A549 (cell line): ENCODE measurements around the gene CASP10. TPM values are rescaled to one million over a fixed set of nuclear protein-coding genes. Genes with fewer than 3 reads are reported as not detected.

Source experiments
- ATAC-seq, 2 experiments: fragments of 200-7000 bp in 1 of 2; fragments of >200 bp in 1 of 2; cut with Nextera tagmentation in 1 of 2; cut with Tn5 transposase in 1 of 2; 3 replicates each; pipeline versions ENCODE4 v1.8.0 to v1.9.1; 2018 to 2020; ENCODE audit warnings: mild to moderate bottlenecking in 1 of 2, moderate library complexity in 1 of 2
- CTCF ChIA-PET: fragments of 300-600 bp; sonication (Branson Sonifier 250); formaldehyde crosslinking; extraction: SDS; loops from one replicate; lab custom pipeline; 2021; ENCODE audit warnings: antibody characterized with exemption, inconsistent platforms; lab: Yijun Ruan, JAX
- POLR2A ChIA-PET: fragments of 350-600 bp; formaldehyde crosslinking; extraction: SDS; loops from one replicate; lab custom pipeline; 2021; ENCODE audit warnings: antibody characterized with exemption, inconsistent platforms; lab: Yijun Ruan, JAX
- DNase-seq, 2 experiments: peaks; one replicate each; pipeline versions ENCODE4 v3.0.0 to v3.0.0-alpha.2; 2011 to 2016; ENCODE audit warnings: low read depth in 1 of 2, low spot score in 1 of 2
- FAIRE-seq: peaks from 2 replicates; lab custom pipeline; 2011; peaks lifted over from hg19 to GRCh38; lab: Jason Lieb, UNC
- H3K27ac ChIP-seq, 2 experiments: fragments of >200 bp; sonication (Bioruptor Twin); formaldehyde crosslinking; 3 replicates each; pipeline ENCODE4 v1.5.1; 2016 to 2017
- H3K4me1 ChIP-seq: fragments of >200 bp; sonication (Bioruptor Twin); formaldehyde crosslinking; 3 replicates; pipeline ENCODE4 v1.6.1; 2016
- H3K4me2 ChIP-seq: fragments of >200 bp; sonication (Bioruptor Twin); formaldehyde crosslinking; 3 replicates; pipeline ENCODE4 v1.6.1; 2016
- H3K4me3 ChIP-seq: fragments of >200 bp; sonication (Bioruptor Twin); formaldehyde crosslinking; 3 replicates; pipeline ENCODE4 v1.5.1; 2016
- H3K9me3 ChIP-seq: fragments of >200 bp; sonication (Bioruptor Twin); formaldehyde crosslinking; 3 replicates; pipeline ENCODE4 v1.6.1; 2016
- ATOH8 ChIP-seq: fragments of 250-450 bp; sonication (Bioruptor Pico); IDR thresholded peaks from 2 replicates; pipeline ENCODE4 v1.5.0; 2020; ENCODE audit warnings: low read depth, mild to moderate bottlenecking, moderate library complexity
- CBX2 ChIP-seq: fragments of 200-600 bp; sonication (generic); IDR thresholded peaks from 2 replicates; pipeline ENCODE4 v1.6.1; 2016; ENCODE audit warnings: low read depth, mild to moderate bottlenecking, borderline replicate concordance
- CHD2 ChIP-seq: fragments of 150-350 bp; IDR thresholded peaks from 2 replicates; pipeline ENCODE4 v1.6.1; 2014; ENCODE audit warnings: low read length; ENCODE audit not compliant: partially characterized antibody
- EHMT2 ChIP-seq: fragments of 200-600 bp; sonication (generic); IDR thresholded peaks from 2 replicates; pipeline ENCODE4 v1.6.1; 2016; ENCODE audit warnings: antibody characterized with exemption, low read depth, mild to moderate bottlenecking, moderate library complexity
- FOSB ChIP-seq: fragments of 250-450 bp; sonication (Bioruptor Pico); IDR thresholded peaks from 2 replicates; pipeline ENCODE4 v1.5.0; 2020; ENCODE audit warnings: mild to moderate bottlenecking, moderate library complexity
- FOXS1 ChIP-seq: fragments of 250-450 bp; sonication (Bioruptor Pico); IDR thresholded peaks from 2 replicates; pipeline ENCODE4 v1.5.0; 2020; ENCODE audit warnings: mild to moderate bottlenecking, moderate library complexity
- GATA3 ChIP-seq: IDR thresholded peaks from 2 replicates; pipeline ENCODE4 v1.6.1; 2012; ENCODE audit warnings: borderline replicate concordance
- HOXB5 ChIP-seq: fragments of 250-450 bp; sonication (Bioruptor Pico); IDR thresholded peaks from 2 replicates; pipeline ENCODE4 v1.5.0; 2020; ENCODE audit warnings: mild to moderate bottlenecking, moderate library complexity
- JUNB ChIP-seq: fragments of >200 bp; sonication (Bioruptor Twin); formaldehyde crosslinking; IDR thresholded peaks from 2 replicates; pipeline ENCODE4 v1.6.1; 2016
- KDM1A ChIP-seq: fragments of 200-600 bp; sonication (generic); IDR thresholded peaks from 2 replicates; pipeline ENCODE4 v1.6.1; 2016; ENCODE audit warnings: low read depth, mild to moderate bottlenecking
- MAX ChIP-seq: IDR thresholded peaks from 2 replicates; pipeline ENCODE4 v1.6.1; 2012
- MAZ ChIP-seq: fragments of 150-350 bp; IDR thresholded peaks from 2 replicates; pipeline ENCODE4 v1.6.1; 2014; ENCODE audit warnings: antibody characterized with exemption, low read depth, low read length, borderline replicate concordance
- NFE2L2 ChIP-seq: fragments of 150-350 bp; conservative IDR thresholded peaks from 2 replicates; pipeline ENCODE4 v1.6.1; 2014; ENCODE audit warnings: low read length
- NR3C1 ChIP-seq: fragments of >200 bp; sonication (Bioruptor Twin); formaldehyde crosslinking; IDR thresholded peaks from 3 replicates; pipeline ENCODE4 v1.6.1; 2017
- RARB ChIP-seq: fragments of 250-450 bp; sonication (Bioruptor Pico); IDR thresholded peaks from 2 replicates; pipeline ENCODE4 v1.8.0; 2021; ENCODE audit warnings: mild to moderate bottlenecking, moderate library complexity
- RCOR1 ChIP-seq: fragments of 150-350 bp; IDR thresholded peaks from 2 replicates; pipeline ENCODE4 v1.6.1; 2014; ENCODE audit warnings: antibody characterized with exemption, low read length, low read depth
- RFX5 ChIP-seq: fragments of 450-650 bp; IDR thresholded peaks from 2 replicates; pipeline ENCODE4 v1.7.1; 2014; ENCODE audit warnings: antibody characterized with exemption, mild to moderate bottlenecking, moderate library complexity
- SREBF2 ChIP-seq: fragments of 450-650 bp; IDR thresholded peaks from 2 replicates; pipeline ENCODE4 v1.6.1; 2014; ENCODE audit warnings: mild to moderate bottlenecking, moderate library complexity
- WGBS: methylation state at CpG from one replicate; pipeline ENCODE4 v1.1.6; 2017; ENCODE audit errors: missing lambda C conversion rate; 5-methylcytosine and 5-hydroxymethylcytosine counted together
- polyA plus RNA-seq, 4 experiments: library from polyadenylated mRNA; depleted of rRNA in 3 of 4; stranded (reverse); fragments of >200 nt; fragmentation: RNase III in 1 of 4; extraction: RNeasy Plus Mini Kit Qiagen cat#74134 plus additional on column Dnase treatment in 1 of 4; gene quantifications; 2 replicates in 3 of 4; 3 replicates in 1 of 4; pipeline ENCODE4 v1.2.3, GENCODE V29; 2011 to 2017
- TF ChIP-seq, protein P1 (sequence below): fragments of >200 bp; sonication (Bioruptor Twin); formaldehyde crosslinking; IDR thresholded peaks from 3 replicates; pipeline ENCODE4 v1.6.1; 2016
- TF ChIP-seq, protein P2 (sequence below): IDR thresholded peaks from 2 replicates; pipeline ENCODE4 v1.6.1; 2012; ENCODE audit warnings: low read depth, borderline replicate concordance
- TF ChIP-seq, protein P3 (sequence below): fragments of 450-650 bp; IDR thresholded peaks from 2 replicates; pipeline ENCODE4 v1.6.1; 2014; ENCODE audit warnings: antibody characterized with exemption
- TF ChIP-seq, protein P4 (sequence below): fragments of 250-450 bp; sonication (Bioruptor Pico); IDR thresholded peaks from 2 replicates; pipeline ENCODE4 v1.5.0; 2021; ENCODE audit warnings: mild to moderate bottlenecking, moderate library complexity, borderline replicate concordance
- TF ChIP-seq, protein P5 (sequence below): fragments of >200 bp; sonication (Bioruptor Twin); formaldehyde crosslinking; IDR thresholded peaks from 3 replicates; pipeline ENCODE4 v1.5.1; 2016
- TF ChIP-seq, protein P6 (sequence below): fragments of >200 bp; sonication (Bioruptor Twin); formaldehyde crosslinking; IDR thresholded peaks from 2 replicates; pipeline ENCODE4 v1.6.1; 2016

CASP10 gene
- polyA plus RNA-seq, 2 of the 4 experiments (the other 2 are of a cell fraction): 3.0 to 6.5 TPM

DNA sequence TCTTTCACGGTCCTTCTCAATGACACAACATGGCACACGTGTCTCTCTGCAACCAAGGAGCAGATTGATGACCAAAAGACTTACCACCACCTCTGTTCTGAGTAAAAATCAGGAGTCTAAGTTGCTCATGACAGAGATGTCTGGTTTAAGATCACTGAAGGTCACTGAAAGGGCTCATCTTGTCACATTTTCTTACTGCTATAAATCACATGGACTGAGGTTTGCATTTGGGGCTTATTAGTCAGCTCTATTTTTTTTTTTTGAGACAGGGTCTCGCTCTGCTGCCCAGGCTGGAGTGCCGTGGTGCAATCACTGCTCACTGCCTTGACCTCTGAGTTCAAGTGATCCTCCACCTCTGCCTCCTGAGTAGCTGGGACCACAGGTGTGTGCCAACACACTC is 47.6 kb upstream of the CASP10 start:
- 75% methylated on average over 4 of the region's 4 CpGs for WGBS
- ATAC-seq (no peak), DNase-seq (no peak), FAIRE-seq (no peak)
- peak overlapping the region in 1 of 2 experiments; percentile 51; a peak in 2 of 6 replicates for H3K27ac ChIP-seq
- H3K4me2 ChIP-seq: no peak overlapping the region
- POLR2A ChIA-PET: no interaction called here
- peaks cover 25% of the 10 kb centered on the region for H3K4me1 ChIP-seq
- CTCF ChIA-PET: interaction anchor here (1.0 to 4.7 kb wide), 4 partner anchors 9 to 42 kb away, joined by 3 to 26 read pairs (median 16); partner anchors contain the start of gene CFLAR
- TF ChIP-seq HOXB5 (CRISPR knock-in tag): no peak
- TF ChIP-seq, protein P1, sequence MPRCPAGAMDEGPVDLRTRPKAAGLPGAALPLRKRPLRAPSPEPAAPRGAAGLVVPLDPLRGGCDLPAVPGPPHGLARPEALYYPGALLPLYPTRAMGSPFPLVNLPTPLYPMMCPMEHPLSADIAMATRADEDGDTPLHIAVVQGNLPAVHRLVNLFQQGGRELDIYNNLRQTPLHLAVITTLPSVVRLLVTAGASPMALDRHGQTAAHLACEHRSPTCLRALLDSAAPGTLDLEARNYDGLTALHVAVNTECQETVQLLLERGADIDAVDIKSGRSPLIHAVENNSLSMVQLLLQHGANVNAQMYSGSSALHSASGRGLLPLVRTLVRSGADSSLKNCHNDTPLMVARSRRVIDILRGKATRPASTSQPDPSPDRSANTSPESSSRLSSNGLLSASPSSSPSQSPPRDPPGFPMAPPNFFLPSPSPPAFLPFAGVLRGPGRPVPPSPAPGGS: no peak
- no peak for TF ChIP-seq NFE2L2
- TF ChIP-seq KDM1A: no peak
- TF ChIP-seq, protein P2, sequence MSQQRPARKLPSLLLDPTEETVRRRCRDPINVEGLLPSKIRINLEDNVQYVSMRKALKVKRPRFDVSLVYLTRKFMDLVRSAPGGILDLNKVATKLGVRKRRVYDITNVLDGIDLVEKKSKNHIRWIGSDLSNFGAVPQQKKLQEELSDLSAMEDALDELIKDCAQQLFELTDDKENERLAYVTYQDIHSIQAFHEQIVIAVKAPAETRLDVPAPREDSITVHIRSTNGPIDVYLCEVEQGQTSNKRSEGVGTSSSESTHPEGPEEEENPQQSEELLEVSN: no peak
- TF ChIP-seq, protein P3, sequence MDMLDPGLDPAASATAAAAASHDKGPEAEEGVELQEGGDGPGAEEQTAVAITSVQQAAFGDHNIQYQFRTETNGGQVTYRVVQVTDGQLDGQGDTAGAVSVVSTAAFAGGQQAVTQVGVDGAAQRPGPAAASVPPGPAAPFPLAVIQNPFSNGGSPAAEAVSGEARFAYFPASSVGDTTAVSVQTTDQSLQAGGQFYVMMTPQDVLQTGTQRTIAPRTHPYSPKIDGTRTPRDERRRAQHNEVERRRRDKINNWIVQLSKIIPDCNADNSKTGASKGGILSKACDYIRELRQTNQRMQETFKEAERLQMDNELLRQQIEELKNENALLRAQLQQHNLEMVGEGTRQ: no peak
- TF ChIP-seq, protein P4, sequence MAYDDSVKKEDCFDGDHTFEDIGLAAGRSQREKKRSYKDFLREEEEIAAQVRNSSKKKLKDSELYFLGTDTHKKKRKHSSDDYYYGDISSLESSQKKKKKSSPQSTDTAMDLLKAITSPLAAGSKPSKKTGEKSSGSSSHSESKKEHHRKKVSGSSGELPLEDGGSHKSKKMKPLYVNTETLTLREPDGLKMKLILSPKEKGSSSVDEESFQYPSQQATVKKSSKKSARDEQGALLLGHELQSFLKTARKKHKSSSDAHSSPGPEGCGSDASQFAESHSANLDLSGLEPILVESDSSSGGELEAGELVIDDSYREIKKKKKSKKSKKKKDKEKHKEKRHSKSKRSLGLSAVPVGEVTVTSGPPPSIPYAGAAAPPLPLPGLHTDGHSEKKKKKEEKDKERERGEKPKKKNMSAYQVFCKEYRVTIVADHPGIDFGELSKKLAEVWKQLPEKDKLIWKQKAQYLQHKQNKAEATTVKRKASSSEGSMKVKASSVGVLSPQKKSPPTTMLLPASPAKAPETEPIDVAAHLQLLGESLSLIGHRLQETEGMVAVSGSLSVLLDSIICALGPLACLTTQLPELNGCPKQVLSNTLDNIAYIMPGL (CRISPR knock-in tag): no peak
- TF ChIP-seq, protein P5, sequence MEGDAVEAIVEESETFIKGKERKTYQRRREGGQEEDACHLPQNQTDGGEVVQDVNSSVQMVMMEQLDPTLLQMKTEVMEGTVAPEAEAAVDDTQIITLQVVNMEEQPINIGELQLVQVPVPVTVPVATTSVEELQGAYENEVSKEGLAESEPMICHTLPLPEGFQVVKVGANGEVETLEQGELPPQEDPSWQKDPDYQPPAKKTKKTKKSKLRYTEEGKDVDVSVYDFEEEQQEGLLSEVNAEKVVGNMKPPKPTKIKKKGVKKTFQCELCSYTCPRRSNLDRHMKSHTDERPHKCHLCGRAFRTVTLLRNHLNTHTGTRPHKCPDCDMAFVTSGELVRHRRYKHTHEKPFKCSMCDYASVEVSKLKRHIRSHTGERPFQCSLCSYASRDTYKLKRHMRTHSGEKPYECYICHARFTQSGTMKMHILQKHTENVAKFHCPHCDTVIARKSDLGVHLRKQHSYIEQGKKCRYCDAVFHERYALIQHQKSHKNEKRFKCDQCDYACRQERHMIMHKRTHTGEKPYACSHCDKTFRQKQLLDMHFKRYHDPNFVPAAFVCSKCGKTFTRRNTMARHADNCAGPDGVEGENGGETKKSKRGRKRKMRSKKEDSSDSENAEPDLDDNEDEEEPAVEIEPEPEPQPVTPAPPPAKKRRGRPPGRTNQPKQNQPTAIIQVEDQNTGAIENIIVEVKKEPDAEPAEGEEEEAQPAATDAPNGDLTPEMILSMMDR: no peak
- TF ChIP-seq RCOR1: no peak
- no peak for TF ChIP-seq FOSB
- no peak for TF ChIP-seq ATOH8 (CRISPR knock-in tag)
- no peak for TF ChIP-seq GATA3
- no peak for TF ChIP-seq RARB (CRISPR knock-in tag)
- TF ChIP-seq, protein P6, sequence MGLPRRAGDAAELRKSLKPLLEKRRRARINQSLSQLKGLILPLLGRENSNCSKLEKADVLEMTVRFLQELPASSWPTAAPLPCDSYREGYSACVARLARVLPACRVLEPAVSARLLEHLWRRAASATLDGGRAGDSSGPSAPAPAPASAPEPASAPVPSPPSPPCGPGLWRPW: no peak
- no peak for TF ChIP-seq FOXS1
- no peak for TF ChIP-seq CHD2
- H3K9me3 ChIP-seq: no peaks in the 10 kb centered on the region
- no peak overlapping the region for H3K4me3 ChIP-seq

DNA sequence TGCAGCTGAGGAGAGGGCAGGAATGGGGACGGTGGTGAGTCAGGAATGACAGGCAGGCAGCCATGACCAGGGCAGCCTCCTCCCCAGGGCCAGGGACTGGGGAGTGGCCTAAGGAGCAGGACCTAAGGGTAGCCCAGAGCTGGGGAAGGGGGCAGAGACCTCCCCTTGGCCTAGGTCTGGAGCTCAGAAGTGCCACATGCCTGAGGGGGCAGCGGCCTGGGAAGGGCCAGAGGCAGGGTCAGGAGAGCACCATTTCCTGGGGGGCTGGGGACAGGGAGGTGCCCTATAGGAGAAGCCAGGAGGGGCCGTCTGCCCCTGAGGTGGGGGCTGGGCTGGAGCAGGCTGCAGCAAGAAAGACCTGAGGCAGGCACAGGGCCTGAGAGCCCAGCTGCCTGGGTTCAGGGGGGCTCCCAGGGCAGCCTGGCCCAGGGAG is 46.0 kb upstream of the CASP10 start:
- FAIRE-seq: no peak
- H3K4me1 ChIP-seq: peaks cover 10% of the 10 kb centered on the region
- CTCF ChIA-PET: interaction anchor here (4.0 to 4.7 kb wide), 2 partner anchors 19 to 22 kb away, joined by 25 to 26 read pairs; partner anchors contain the start of gene CFLAR
- H3K4me3 ChIP-seq: no peak overlapping the region
- H3K4me2 ChIP-seq: no peak overlapping the region
- POLR2A ChIA-PET: no interaction called here
- H3K27ac ChIP-seq: peak overlapping the region in 1 of 2 experiments; percentile 42; a peak in 2 of 6 replicates
- H3K9me3 ChIP-seq: no peaks in the 10 kb centered on the region
- ATAC-seq: peak in 1 of 2 experiments; percentile 23; a peak in 1 of 6 replicates
- no peak for TF ChIP-seq CBX2
- TF ChIP-seq, protein P2: no peak
- no peak for TF ChIP-seq RFX5
- no peak for TF ChIP-seq CHD2
- TF ChIP-seq NFE2L2: no peak
- TF ChIP-seq SREBF2: no peak
- TF ChIP-seq NR3C1: no peak
- no peak for TF ChIP-seq EHMT2
- no peak for TF ChIP-seq JUNB
- no peak for TF ChIP-seq MAZ
- TF ChIP-seq FOSB: no peak
- TF ChIP-seq MAX: no peak
- no peak for DNase-seq
- WGBS: 91% methylated on average over 3 of the region's 3 CpGs
